Mononuclear cell (primary cell): ENCODE measurements around the gene ZNF213. TPM values are rescaled to one million over a fixed set of nuclear protein-coding genes. Genes with fewer than 3 reads are reported as not detected.

Source experiments
- H3K27me3 ChIP-seq: 2 replicates; pipeline ENCODE4 v1.6.0; 2011; ENCODE audit warnings: low read length, control low read depth; ENCODE audit not compliant: insufficient read depth
- H3K4me1 ChIP-seq: 2 replicates; pipeline ENCODE4 v1.5.1; 2011; ENCODE audit warnings: mild to moderate bottlenecking, low read length, control low read depth; ENCODE audit not compliant: insufficient read depth
- H3K4me3 ChIP-seq: 2 replicates; pipeline ENCODE4 v1.5.1; 2011; ENCODE audit warnings: mild to moderate bottlenecking, low read length, moderate library complexity
- H3K9me3 ChIP-seq: 2 replicates; pipeline ENCODE4 v1.5.1; 2011; ENCODE audit warnings: low read depth, mild to moderate bottlenecking, control low read depth, low read length
- total RNA-seq: library from RNA; depleted of rRNA; stranded (reverse); fragments of >200 nt; gene quantifications from one replicate; pipeline ENCODE4 v1.2.3, GENCODE V29; 2012

Gene ZNF213
- total RNA-seq, 1 donor, result 1.6 TPM

- Histone ChIP-seq H3K9me3 (no peaks in the 10 kb centered on the region), H3K27me3 (no peaks in the 10 kb centered on the region), H3K4me3 (no peak overlapping the region), H3K4me1 (peaks cover 58% of the 10 kb centered on the region)
Measured at GRCh38 chr16:3097266-3097665, 37.6 kb upstream of the ZNF213 start.

GRCh38 chr16:3098459-3099394, 36.1 kb upstream of the ZNF213 start, which contains the start of gene ZSCAN10:
ZSCAN10 (minus strand) TSS chr16:3099294; CDS start chr16:3092937, 6,357 bp downstream.
- peaks cover 64% of the 10 kb centered on the region for H3K4me1 ChIP-seq
- peak within 1 kb of the TSS; percentile 1 for H3K4me3 ChIP-seq
- no peaks in the 10 kb centered on the region for H3K9me3 ChIP-seq
- H3K27me3 ChIP-seq, result no peaks in the 10 kb centered on the region

DNA sequence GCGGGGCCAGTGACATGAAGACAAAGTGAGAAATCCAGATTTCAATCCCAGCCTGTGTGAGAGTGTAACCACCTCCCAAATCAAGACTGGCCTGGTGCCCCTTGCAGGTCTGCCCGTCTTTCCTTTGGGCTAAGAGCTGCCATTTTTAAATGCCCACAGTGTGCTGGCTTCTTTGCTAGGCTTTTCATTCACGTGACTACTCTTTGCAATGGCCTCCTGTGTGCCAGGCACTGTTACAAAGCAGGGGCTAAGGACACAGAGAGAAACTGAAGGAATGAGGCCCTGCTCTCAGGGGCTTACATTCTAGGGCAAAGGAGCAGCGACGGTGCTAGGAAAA, 35.5 kb upstream of the ZNF213 start:
- Histone ChIP-seq H3K4me1 (peaks cover 63% of the 10 kb centered on the region), H3K27me3 (no peaks in the 10 kb centered on the region), H3K9me3 (no peaks in the 10 kb centered on the region), H3K4me3 (no peak overlapping the region)

GRCh38 chr16:3099732-3100499, 34.9 kb upstream of the ZNF213 start:
- H3K4me3 ChIP-seq, result peak overlapping the region; percentile 1
- H3K4me1 ChIP-seq, result peaks cover 58% of the 10 kb centered on the region
- H3K9me3 ChIP-seq, result no peaks in the 10 kb centered on the region
- H3K27me3 ChIP-seq, result no peaks in the 10 kb centered on the region

DNA sequence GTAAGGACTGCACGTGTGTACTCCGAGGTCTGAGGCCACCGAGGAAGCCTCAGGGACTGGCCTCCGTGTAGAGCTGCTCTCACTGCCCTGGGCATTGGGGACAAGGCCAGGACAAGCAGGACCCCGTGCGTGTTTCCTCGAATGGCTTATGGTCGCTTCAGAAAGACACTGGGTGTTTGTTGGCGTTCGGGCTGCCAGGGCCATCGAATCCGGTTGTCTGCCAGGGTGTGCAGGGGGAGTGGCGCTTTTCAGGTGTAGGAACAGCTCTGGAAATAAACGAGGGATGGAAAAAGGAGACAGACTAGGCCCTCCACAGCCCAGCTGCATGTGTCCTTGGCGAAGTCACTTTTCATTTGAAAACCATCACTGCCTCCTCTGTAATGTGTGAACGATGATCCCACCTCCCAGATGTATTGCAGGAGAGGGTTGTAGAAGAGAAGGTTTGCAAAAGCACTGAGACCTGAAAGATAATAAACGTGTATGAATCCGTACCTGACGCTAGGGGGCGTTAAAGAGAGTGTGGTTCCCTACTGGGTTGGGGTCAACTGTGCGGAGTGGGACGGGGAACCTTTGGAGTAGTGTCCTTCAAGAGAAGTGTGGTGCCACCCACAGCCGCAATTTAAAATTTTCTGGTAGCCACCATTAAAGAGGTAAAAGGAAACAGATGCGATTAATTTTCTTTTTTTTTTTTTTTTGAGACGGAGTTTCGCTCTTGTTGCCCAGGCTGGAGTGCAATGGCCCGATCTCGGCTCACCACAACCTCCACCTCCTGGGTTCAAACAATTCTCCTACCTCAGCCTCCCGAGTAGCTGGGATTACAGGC, 33.6 kb upstream of the ZNF213 start:
- Histone ChIP-seq H3K4me3 (peak overlapping the region; percentile 13), H3K4me1 (peaks cover 53% of the 10 kb centered on the region)

DNA sequence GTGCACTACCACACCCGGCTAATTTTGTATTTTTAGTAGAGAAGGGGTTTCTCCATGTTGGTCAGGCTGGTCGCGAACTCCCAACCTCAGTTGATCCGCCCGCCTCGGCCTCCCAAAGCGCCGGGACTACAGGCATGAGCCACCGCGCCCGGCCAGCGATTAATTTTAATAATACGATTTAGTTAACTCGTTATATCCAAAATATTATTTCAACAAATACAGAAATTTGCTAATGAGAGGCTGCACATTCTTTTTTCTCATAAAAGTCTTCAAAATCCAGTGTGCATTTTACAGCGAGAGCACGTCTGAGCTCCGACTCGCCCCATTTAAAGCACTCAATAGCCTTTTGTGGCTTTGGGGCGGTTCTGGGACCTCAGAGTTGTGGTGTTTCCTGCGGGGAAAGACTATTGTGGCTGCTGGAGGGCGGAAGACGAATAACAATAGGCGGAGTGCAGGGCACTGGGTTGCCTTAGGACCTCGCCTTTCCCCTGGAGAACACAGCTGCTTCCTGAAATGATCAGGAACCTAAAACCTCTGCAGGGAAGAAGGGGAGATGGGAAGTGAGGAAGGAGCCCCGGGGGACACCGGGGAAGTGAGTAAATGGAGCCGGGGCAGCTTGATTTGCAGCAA, 32.9 kb upstream of the ZNF213 start:
- H3K27me3 ChIP-seq, result no peaks in the 10 kb centered on the region
- H3K9me3 ChIP-seq, result no peaks in the 10 kb centered on the region
- peaks cover 51% of the 10 kb centered on the region for H3K4me1 ChIP-seq
- peak overlapping the region; percentile 13 for H3K4me3 ChIP-seq

More for the DNA sequence above, 33.6 kb upstream of the ZNF213 start:
- no peaks in the 10 kb centered on the region for H3K9me3 ChIP-seq
- no peaks in the 10 kb centered on the region for H3K27me3 ChIP-seq

DNA sequence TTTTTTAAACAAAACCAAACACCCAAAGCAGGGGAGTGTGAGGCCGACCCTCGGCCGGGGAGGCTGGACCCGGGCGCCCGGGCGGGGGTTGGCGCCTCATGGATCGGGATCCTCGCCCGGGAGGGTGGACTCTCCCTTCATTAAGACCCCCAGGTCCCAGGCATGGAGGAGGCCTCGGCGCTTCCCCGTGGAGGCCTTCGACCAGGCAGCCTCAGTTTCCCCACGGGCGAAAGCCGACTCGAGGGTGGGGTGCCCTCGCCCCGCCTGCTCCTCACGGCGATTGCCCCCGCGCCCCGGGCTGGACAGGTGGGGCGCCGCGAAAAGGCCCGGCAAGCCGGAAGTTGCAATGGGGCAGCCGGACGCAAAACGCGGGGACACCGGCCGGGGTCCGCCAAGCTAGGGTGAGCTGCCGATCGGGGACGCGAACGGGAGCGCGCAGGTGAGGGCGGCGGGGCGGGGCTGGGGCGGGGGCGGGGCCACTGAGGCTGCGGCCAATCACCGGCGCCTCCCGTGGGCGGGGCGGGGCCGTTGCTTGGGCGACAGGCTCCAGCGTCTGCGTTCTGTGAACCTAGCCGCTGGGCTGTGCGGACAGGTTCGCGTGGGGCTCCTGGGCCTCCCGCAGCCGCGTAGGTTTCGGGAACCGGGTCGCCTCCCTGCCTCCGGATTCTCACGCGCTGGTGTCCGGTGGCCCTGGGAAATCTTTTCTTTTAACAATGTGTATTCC, 28.5 kb upstream of the ZNF213 start:
- peaks cover 35% of the 10 kb centered on the region for H3K4me1 ChIP-seq
- H3K27me3 ChIP-seq, result no peaks in the 10 kb centered on the region
- peak overlapping the region; percentile 56 for H3K4me3 ChIP-seq
- H3K9me3 ChIP-seq, result no peaks in the 10 kb centered on the region

GRCh38 chr16:3112058-3112880, 22.6 kb upstream of the ZNF213 start, which contains the start of gene ZNF205:
ZNF205 (plus strand) TSS chr16:3112586; CDS start chr16:3113431, 845 bp downstream.
- H3K9me3 ChIP-seq, result no peaks in the 10 kb centered on the region
- no peaks in the 10 kb centered on the region for H3K27me3 ChIP-seq
- peaks cover 4% of the 10 kb centered on the region for H3K4me1 ChIP-seq
- no peak within 1 kb of the TSS for H3K4me3 ChIP-seq

GRCh38 chr16:3112881-3113574, 21.8 kb upstream of the ZNF213 start:
- H3K4me1 ChIP-seq, result no peaks in the 10 kb centered on the region
- H3K9me3 ChIP-seq, result no peaks in the 10 kb centered on the region
- no peak overlapping the region for H3K4me3 ChIP-seq
- no peaks in the 10 kb centered on the region for H3K27me3 ChIP-seq

DNA sequence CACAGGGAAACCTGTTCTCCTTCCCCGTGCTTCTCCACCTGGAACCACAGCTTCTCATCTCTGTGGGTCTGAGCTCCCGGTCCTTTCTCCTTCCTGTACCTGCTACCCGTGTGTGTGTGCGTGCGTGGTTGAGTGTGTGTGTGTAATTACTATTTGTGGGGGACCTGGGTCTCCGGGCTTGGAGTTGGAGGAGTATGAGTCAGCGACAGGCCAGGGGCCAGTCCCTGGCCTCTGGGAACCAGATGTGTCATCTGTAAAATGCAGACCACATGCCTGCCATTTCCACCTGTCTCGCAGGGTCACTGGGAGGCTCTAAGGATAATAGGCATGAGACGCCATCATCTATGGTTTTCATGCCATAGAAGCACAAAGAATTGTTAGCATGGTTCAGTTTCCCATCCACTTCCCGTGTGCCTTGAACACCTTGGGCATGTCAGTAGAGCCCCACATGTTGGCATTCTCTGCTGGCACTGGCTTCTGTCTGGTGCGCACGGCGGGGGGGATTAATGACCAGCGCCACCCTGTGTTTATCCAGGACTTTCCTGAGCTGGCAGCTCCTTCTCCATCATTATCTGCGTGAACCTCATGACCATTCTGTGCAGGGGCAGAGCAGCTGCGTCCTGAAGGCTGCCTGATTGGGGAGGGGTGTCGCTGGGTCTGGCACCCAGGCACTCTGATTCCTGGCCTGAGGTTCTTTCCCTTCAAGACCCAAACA, 20.9 kb upstream of the ZNF213 start:
- no peaks in the 10 kb centered on the region for H3K27me3 ChIP-seq
- H3K4me3 ChIP-seq, result no peak overlapping the region
- H3K4me1 ChIP-seq, result no peaks in the 10 kb centered on the region
- no peaks in the 10 kb centered on the region for H3K9me3 ChIP-seq

- H3K4me3 ChIP-seq, result no peak overlapping the region
- no peaks in the 10 kb centered on the region for H3K27me3 ChIP-seq
- H3K4me1 ChIP-seq, result no peaks in the 10 kb centered on the region
- no peaks in the 10 kb centered on the region for H3K9me3 ChIP-seq
Measured at GRCh38 chr16:3115003-3115402, 19.8 kb upstream of the ZNF213 start.

DNA sequence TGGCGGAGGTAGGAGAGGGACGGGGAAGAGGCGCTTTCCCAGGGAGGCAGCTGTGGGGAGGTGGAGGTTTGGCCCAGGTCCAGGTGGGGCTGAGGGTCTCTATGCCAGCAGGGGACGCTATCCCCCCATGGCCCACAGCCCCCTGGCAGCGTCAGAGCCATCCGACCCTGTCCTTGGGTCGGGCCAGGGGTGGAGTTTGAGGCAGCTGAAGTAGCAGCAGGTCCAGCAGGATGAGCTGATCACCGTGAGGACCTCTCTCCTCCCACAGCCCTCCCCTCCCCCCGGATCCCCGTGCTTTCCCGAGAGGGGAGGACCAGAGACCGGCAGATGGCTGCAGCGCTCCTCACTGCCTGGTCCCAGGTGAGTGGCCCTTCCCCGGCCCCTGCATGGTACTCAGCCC, 19.3 kb upstream of the ZNF213 start:
- Histone ChIP-seq H3K4me3 (no peak overlapping the region), H3K4me1 (no peaks in the 10 kb centered on the region), H3K9me3 (no peaks in the 10 kb centered on the region), H3K27me3 (no peaks in the 10 kb centered on the region)
